T-helper 9 cell (primary cell): Measurements from ENCODE around the gene GRK5.

Experiments
- DNase-seq: peaks from one replicate; pipeline ENCODE4 v3.0.0-alpha.2; 2020

The GRK5 gene

DNA sequence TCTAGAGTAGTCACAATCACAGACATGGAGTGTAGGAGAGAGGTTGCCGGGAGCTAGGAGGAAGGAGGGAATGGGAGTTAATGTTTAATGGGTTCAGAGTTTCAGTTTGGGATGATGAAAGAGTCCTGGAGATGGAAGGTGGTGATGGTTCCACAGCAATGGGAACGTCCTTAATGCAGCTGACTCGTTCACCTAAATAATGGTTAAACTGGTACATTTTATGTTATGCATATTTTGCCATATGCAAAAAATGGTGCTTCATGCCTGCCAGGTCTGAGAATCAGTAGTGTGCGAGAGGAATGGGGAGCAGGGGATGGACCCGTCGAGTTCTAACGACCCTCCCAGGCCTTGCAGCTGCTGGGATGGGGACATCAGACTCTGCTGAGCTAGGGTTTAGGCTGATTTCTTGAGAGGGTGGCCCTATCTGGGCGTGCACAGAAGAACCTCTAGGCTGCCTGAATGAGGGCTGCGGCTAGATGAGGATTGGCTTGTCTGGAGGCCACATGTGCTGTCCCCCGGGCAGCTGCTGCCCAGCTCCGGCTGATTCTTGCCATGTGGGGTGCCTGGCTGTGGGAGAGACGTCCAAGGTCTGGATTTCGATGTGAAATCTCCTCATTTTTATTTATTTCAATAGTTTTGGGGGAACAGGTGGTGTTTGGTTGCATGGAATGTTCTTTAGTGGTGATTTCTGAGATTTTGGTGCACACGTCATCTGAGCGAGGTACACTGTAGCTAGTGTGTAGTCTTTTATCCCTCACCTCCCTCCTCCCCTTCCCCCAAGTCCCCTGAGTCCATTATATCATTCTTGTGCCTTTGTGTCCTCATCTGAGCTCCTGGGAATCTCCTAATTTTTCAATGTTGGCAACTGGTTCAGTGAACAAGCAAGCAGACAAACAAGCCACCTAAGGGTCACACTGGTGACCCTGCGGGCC is 116.0 kb downstream of the GRK5 start:
- no peak for DNase-seq

GRCh38 chr10:119325131-119325530 is 117.8 kb downstream of the GRK5 start:
- DNase-seq, result no peak

- no peak for DNase-seq
These were observed 118.8 kb downstream of the GRK5 start for GRCh38 chr10:119326167-119326566.

DNA sequence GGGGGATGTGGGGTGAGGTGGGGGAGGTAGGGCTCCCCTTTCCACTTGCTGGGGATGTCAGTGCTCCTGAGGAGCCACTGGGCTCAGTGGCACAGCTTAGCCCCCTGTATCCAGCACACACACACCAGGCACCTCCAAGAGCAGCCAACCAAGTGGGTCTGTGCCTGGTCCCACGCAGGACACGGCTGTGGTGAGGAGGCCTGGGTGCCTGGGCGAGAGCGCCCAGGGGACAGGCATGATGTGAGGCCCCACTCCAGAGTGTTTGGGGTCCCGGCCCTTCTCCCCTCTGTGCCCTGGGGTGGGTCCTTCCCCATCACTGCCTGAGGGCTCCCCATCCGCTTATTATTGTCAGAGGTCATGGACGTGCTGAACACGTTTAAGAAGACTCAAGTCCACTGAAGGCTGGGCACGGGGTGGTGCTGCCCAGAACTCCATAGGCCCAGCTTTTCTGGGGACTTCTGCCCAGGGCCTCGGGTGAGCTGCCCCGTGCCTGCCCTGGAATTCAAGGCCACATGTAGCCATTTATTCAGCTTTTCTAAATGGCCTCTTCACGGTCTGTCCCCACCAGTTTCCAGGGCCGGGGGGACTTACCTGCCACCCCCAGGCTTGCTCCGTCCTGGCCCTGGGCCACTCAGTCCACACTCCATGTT is 119.8 kb downstream of the GRK5 start:
- DNase-seq, result no peak

DNA sequence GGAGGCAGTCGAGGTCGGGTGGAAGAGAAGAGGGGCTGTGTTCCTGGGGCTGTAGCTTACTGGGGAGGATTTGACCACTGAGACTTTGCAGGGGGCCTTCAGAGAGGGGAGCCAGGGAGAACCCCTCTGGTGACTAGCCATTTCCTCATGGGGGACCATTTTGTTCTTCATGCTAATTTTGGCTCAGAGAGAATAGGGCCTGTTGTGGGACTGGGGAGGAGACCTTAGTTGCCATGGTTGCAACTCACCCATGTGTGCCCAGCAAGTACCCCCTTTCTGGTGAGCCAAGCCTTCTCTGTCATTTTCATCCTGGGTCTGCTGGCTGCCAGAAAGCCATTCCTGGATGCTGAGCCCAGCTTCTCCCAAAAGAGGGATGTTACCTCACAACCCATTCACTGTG is 120.9 kb downstream of the GRK5 start:
- no peak for DNase-seq

DNA sequence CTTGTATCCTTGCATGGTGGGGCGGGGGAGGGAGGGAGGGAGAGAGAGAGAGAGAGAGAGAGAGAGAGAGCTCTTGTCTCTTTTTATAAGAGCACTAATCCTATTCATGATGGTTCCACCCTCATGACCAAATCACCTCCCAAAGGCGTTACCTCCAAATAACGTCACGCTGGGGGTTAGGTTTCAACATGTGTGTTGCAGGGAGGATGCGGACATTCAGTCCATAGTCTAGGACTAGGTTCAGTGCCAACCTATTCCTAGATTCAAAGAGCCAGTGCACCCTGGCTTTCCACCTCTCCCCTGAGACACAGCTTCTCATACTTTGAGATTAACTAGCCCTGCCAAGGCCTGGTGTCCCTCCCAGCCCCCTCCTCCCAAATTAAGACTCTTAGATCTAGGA is 123.0 kb downstream of the GRK5 start:
- DNase-seq, result no peak

DNA sequence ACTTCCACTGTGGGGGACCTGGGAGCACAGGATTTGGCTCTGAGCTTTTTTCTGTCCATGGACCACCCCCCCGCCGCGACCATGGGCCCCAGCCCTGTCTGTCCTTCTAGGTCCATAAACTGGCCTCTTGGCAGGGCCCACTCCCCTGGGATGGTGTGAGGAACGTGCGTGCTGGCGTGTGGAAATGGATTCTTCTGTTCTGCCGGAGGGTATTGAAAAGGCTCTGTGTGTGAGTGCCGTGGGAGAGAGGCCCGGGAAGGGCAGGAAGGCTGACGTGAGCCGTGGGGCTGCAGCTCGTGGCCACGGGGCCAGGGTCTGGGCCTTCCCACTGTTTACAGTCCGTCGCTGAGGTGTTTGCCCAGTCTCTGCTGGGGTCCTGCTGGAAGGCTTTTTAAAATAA is 123.7 kb downstream of the GRK5 start:
- no peak for DNase-seq

DNA sequence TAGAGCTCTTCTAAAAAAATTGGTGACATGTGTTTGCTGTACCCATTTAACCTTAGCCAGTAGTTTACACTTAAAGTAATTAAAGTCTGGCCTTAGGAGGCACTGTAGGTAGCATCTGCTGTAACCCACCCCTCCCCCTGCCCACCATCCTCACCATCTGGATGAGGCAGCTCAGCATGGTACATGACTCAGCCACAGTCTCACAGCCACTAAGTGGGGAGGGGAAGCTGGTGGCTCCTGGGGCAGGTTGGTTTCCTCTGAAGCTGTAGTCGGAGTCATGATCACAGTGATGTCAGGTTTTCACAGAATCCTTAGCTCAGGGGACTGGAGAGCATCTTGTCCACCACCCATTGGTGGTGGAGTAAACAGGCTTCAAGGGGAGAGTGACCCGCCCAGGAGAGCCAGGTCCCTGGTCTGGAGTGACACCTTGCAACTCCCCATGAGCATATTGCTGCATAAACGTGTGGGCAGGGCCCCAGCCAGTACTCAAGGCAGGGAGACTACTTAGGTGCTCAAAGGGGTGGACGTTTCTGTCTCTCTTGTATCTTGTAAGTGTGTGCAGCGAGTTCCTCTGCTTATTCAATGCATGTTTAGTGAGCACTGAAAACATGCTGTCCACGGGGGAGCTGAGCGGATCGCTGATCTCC is 125.9 kb downstream of the GRK5 start:
- no peak for DNase-seq

DNA sequence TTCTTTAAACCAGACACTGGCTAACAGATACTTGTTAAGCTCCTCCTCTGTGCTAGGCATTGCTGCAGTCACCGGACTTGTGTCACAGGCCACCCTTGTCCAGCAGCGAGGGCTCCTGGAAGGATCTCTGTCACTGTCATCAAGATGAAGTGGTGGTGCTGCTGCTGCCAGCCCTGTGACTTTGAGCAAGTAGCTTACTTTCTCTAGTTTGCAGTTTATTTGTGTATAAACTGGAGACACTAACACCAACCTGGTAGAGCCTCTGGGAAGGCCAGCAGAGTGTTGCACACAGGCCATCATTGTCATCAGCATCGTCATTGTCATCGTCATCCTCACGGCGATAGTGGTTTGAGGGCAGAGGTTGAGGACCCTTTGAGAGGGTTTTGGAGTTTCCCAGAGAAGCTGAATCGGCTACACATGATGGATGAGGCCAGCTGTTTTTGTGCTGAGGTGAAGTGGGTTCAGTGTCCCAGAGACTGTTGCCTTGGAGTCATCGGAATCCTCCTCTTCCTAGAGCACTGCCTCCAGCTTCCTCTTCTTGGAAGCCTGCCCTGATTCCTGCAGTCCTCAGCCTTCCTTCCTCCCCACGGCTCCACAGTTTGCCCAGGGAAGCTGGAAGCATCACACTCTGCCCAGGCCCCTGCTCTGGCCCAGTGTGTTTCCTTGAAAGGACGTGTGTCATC is 128.4 kb downstream of the GRK5 start:
- no peak for DNase-seq

- DNase-seq, result no peak
These were observed 129.2 kb downstream of the GRK5 start for GRCh38 chr10:119336599-119336998.

DNA sequence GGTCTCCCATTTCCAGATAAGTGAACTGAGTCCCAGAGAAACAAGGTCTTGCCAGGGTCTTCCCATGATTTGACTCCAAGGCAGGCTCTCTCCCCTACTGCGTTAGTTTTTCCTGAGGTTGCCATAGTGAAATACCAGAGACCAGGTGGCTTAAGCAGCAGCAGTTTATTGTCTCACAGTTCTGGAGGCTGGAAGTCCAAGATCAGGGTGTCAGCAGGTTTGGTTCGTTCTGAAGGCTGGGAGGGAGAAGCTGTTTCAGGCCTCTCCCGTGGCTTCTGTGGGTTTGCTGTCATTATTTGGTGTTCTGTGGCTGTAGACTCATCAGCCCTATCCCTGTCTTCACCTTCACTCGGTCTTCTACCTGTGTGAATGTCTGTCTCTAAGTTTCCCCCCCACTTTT is 129.9 kb downstream of the GRK5 start:
- DNase-seq, result no peak

GRCh38 chr10:119337796-119338432 is 130.5 kb downstream of the GRK5 start:
- no peak for DNase-seq

DNA sequence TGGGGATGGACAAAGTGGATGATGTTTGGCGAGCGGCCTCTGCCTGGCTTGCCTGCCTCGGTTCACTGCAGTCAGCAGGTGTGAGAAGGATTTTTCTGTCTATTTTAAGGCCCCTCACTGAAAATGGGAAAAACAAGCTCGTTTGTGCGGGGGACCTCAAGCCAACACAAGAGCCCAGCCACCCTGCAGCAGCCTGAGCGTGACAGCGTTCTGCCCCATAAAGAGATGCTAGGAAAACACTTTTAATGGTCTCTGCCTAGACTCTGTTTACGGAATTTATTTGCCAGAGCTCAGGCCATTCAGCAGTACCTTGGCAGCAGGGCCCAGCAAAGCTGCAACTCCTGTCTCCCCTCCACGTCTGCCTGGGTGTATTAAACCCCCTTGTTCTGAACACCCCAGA is 131.7 kb downstream of the GRK5 start:
- no peak for DNase-seq

DNA sequence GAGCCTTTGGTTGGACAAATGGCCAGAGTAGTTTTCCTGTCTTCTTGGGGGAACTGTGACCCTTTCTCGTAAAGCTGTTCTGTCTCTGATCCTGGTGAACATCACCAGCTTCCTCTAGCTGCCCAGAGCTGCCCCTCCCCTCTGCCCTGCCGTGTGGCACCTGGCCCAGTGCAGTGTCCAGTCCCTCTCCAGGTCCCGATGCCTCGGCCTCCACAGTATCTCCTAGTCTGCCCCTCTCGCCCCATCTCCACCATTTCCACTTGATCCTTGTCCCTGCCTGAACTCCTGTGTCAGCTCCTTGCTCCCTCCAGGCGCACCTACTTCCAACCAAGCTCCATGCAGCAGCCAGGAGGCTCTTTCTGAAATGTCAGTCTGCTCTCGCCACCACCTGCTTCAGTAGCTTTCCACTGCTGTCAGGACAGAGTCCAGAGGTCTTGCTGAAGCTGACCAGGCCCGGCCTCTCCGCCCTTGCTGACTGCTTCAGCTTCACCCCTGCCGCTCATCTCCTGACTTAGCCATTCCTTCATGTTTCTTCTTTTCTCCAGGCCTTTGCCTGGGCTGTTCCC is 133.6 kb downstream of the GRK5 start:
- no peak for DNase-seq

GRCh38 chr10:119341459-119342301 is 134.3 kb downstream of the GRK5 start:
- DNase-seq, result no peak

DNA sequence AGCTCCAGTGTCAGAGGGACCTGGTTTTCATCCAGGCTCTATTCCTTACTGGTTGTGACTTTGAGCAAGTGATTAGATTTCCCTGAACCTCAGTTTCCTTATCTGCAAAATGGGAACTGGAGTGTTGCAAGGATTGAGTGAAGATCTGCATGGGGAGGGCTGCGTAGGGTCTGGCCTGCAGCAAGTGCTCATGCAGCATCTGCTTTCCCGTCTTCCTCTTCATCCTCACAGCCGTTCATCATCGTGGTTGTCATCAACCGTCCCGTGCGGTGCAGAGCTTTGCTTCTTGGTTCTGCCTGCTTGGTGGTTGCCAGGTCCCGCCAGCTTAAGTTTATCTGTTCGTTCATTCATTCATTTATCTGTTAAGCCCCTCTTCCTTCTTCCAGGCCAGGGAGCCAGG is 135.0 kb downstream of the GRK5 start:
- no peak for DNase-seq

- DNase-seq, result no peak
These were observed 135.7 kb downstream of the GRK5 start for GRCh38 chr10:119343011-119343601.

GRCh38 chr10:119344381-119344780 is 137.0 kb downstream of the GRK5 start:
- no peak for DNase-seq

DNA sequence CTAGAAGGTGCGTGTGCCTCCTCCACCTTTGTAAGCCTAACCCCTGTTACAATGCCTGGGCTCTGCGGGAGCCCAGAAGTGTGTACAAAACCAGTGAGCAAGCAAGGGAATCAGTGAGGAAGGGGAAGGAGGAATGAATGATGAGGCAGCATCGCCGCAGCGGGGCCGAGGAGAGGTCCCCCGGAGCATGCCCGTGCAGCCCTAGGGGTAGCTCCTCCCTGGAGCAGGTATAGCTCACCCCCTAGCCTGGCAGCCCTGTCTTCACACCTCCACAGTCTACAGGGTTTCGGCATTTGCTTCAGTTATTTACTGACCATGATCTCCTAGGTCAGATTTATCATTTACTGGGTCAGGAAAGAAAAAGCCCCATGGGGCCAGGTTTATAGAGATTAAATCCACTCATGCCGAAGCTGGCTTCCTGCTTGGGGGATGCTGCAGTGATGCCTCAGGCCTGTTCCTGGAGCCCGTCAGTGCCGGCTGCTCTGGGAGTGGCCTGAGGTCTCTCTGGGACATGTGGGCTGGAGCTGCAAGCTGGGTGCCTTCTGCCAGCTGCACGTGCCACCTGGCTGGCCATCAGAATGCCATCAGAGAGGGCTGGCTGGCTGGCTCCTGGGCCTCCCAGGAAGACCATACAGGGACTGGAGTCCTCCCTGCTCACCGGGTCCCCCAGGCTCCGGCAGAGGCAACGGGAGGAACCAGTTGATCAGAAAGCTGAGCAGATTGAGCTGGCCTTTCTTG is 138.9 kb downstream of the GRK5 start:
- DNase-seq, result no peak
